ENCODE measurements around the gene NAA80.

NAA80 gene

GRCh38 chr3:50289130-50289529 lies 10.1 kb downstream of the NAA80 start:
- no peak overlapping the region for H2BK12ac ChIP-seq (ENCODE audit: low read length)
- H4K91ac ChIP-seq (ENCODE audit: low read depth, low read length, poor library complexity), result no peak overlapping the region
- no peak overlapping the region for H2AK5ac ChIP-seq (ENCODE audit: low read depth, low read length)
- no peak overlapping the region for H2AFZ ChIP-seq (ENCODE audit: low read length)
- H2BK120ac ChIP-seq (ENCODE audit: low read depth, low read length), result no peak overlapping the region
- peaks cover 11 to 12% of the 10 kb centered on the region in 2 donors for H3K4me1 ChIP-seq (ENCODE audit: control insufficient read depth in 2 of 2, insufficient read depth in 1 of 2, low read depth in 1 of 2, low read length in 2 of 2)
- no peak overlapping the region for H3K4me3 ChIP-seq (ENCODE audit: low read length in 2 of 2)
- no peak overlapping the region for H3K18ac ChIP-seq (ENCODE audit: low read length)
- H3K9ac ChIP-seq (ENCODE audit: low read depth, low read length, poor library complexity), result no peak overlapping the region
- H3K4me2 ChIP-seq (ENCODE audit: insufficient read depth, low read length, poor library complexity, severe bottlenecking), result no peak overlapping the region
- no peaks in the 10 kb centered on the region for H3K27me3 ChIP-seq (ENCODE audit: control insufficient read depth in 3 of 3, insufficient read depth in 3 of 3, low read depth in 1 of 3, low read length in 3 of 3)
- H2BK15ac ChIP-seq (ENCODE audit: low read length), result no peak overlapping the region
- WGBS, 2 donors (ENCODE audit: extremely low coverage in 2 of 2, insufficient read length in 2 of 2, insufficient replicate concordance in 1 of 2), result no CpG with 5 or more reads among the region's 6 CpGs
- H3K9me3 ChIP-seq (replicated peaks in 1 of 2; ENCODE audit: control insufficient read depth in 2 of 2, insufficient read depth in 1 of 2, low read depth in 1 of 2, low read length in 2 of 2), result no peaks in the 10 kb centered on the region
- peaks cover 36 to 50% of the 10 kb centered on the region in 2 donors for H3K36me3 ChIP-seq (replicated peaks in 1 of 2; ENCODE audit: control insufficient read depth in 2 of 2, insufficient read depth in 2 of 2, low read length in 2 of 2)
- no peak overlapping the region for H3K27ac ChIP-seq (replicated peaks; ENCODE audit: low read length)
- H4K8ac ChIP-seq (ENCODE audit: low read depth, low read length), result no peak overlapping the region
- no peak overlapping the region for H2BK5ac ChIP-seq (ENCODE audit: low read length)
- H3K4ac ChIP-seq (ENCODE audit: low read length), result no peak overlapping the region
- H3K14ac ChIP-seq (ENCODE audit: low read length), result no peak overlapping the region
- no peak overlapping the region for H3K23ac ChIP-seq (ENCODE audit: low read depth, low read length, poor library complexity)
- DNase-seq (ENCODE audit: low spot score), result no peak
- H3K79me1 ChIP-seq (ENCODE audit: low read depth, low read length), result peaks cover 17% of the 10 kb centered on the region

- Histone ChIP-seq H2BK120ac (ENCODE audit: low read depth, low read length) (no peak overlapping the region), H2AK5ac (ENCODE audit: low read depth, low read length) (no peak overlapping the region), H3K4me2 (ENCODE audit: insufficient read depth, low read length, poor library complexity, severe bottlenecking) (no peak overlapping the region), H2BK5ac (ENCODE audit: low read length) (peak overlapping the region; percentile 53), H3K23ac (ENCODE audit: low read depth, low read length, poor library complexity) (peak overlapping the region; percentile 17), H4K91ac (ENCODE audit: low read depth, low read length, poor library complexity) (no peak overlapping the region), H3K79me1 (ENCODE audit: low read depth, low read length) (peaks cover 17% of the 10 kb centered on the region), H2BK12ac (ENCODE audit: low read length) (no peak overlapping the region), H2BK15ac (ENCODE audit: low read length) (no peak overlapping the region), H3K14ac (ENCODE audit: low read length) (no peak overlapping the region), H3K4me3 (ENCODE audit: low read length in 2 of 2) (no peak overlapping the region), H3K27ac (replicated peaks; ENCODE audit: low read length) (no peak overlapping the region), H2AFZ (ENCODE audit: low read length) (no peak overlapping the region), H3K4ac (ENCODE audit: low read length) (no peak overlapping the region), H3K4me1 (ENCODE audit: control insufficient read depth in 2 of 2, insufficient read depth in 1 of 2, low read depth in 1 of 2, low read length in 2 of 2) (peaks cover 11 to 12% of the 10 kb centered on the region in 2 donors), H4K8ac (ENCODE audit: low read depth, low read length) (no peak overlapping the region), H3K27me3 (ENCODE audit: control insufficient read depth in 3 of 3, insufficient read depth in 3 of 3, low read depth in 1 of 3, low read length in 3 of 3) (no peaks in the 10 kb centered on the region), H3K18ac (ENCODE audit: low read length) (no peak overlapping the region), H3K9me3 (replicated peaks in 1 of 2; ENCODE audit: control insufficient read depth in 2 of 2, insufficient read depth in 1 of 2, low read depth in 1 of 2, low read length in 2 of 2) (no peaks in the 10 kb centered on the region), H3K9ac (ENCODE audit: low read depth, low read length, poor library complexity) (no peak overlapping the region), H3K36me3 (replicated peaks in 1 of 2; ENCODE audit: control insufficient read depth in 2 of 2, insufficient read depth in 2 of 2, low read length in 2 of 2) (peaks cover 36 to 50% of the 10 kb centered on the region in 2 donors)
- no CpG with 5 or more reads among the region's 23 CpGs for WGBS, 2 donors (ENCODE audit: extremely low coverage in 2 of 2, insufficient read length in 2 of 2, insufficient replicate concordance in 1 of 2)
- no peak for DNase-seq (ENCODE audit: low spot score)
These were observed 10.7 kb downstream of the NAA80 start for GRCh38 chr3:50288387-50289007.

- DNase-seq (ENCODE audit: low spot score), result no peak
- H3K27ac ChIP-seq (replicated peaks; ENCODE audit: low read length), result no peak overlapping the region
- H3K4me3 ChIP-seq (ENCODE audit: low read length in 2 of 2), result no peak overlapping the region
- WGBS, 2 donors (ENCODE audit: extremely low coverage in 2 of 2, insufficient read length in 2 of 2, insufficient replicate concordance in 1 of 2), result no CpG with 5 or more reads among the region's 1 CpG
- H3K14ac ChIP-seq (ENCODE audit: low read length), result no peak overlapping the region
- H2AK5ac ChIP-seq (ENCODE audit: low read depth, low read length), result no peak overlapping the region
- H3K4me1 ChIP-seq (ENCODE audit: control insufficient read depth in 2 of 2, insufficient read depth in 1 of 2, low read depth in 1 of 2, low read length in 2 of 2), result peaks cover 7% of the 10 kb centered on the region in 2 donors
- H2BK5ac ChIP-seq (ENCODE audit: low read length), result no peak overlapping the region
- no peak overlapping the region for H2AFZ ChIP-seq (ENCODE audit: low read length)
- H4K8ac ChIP-seq (ENCODE audit: low read depth, low read length), result no peak overlapping the region
- H2BK12ac ChIP-seq (ENCODE audit: low read length), result no peak overlapping the region
- H2BK15ac ChIP-seq (ENCODE audit: low read length), result no peak overlapping the region
- H4K91ac ChIP-seq (ENCODE audit: low read depth, low read length, poor library complexity), result no peak overlapping the region
- no peaks in the 10 kb centered on the region for H3K27me3 ChIP-seq (ENCODE audit: control insufficient read depth in 3 of 3, insufficient read depth in 3 of 3, low read depth in 1 of 3, low read length in 3 of 3)
- H3K4ac ChIP-seq (ENCODE audit: low read length), result no peak overlapping the region
- H3K23ac ChIP-seq (ENCODE audit: low read depth, low read length, poor library complexity), result no peak overlapping the region
- no peak overlapping the region for H3K4me2 ChIP-seq (ENCODE audit: insufficient read depth, low read length, poor library complexity, severe bottlenecking)
- peaks cover 36 to 50% of the 10 kb centered on the region in 2 donors for H3K36me3 ChIP-seq (replicated peaks in 1 of 2; ENCODE audit: control insufficient read depth in 2 of 2, insufficient read depth in 2 of 2, low read length in 2 of 2)
- H2BK120ac ChIP-seq (ENCODE audit: low read depth, low read length), result no peak overlapping the region
- H3K18ac ChIP-seq (ENCODE audit: low read length), result no peak overlapping the region
- H3K79me1 ChIP-seq (ENCODE audit: low read depth, low read length), result peaks cover 17% of the 10 kb centered on the region
- H3K9ac ChIP-seq (ENCODE audit: low read depth, low read length, poor library complexity), result no peak overlapping the region
- H3K9me3 ChIP-seq (replicated peaks in 1 of 2; ENCODE audit: control insufficient read depth in 2 of 2, insufficient read depth in 1 of 2, low read depth in 1 of 2, low read length in 2 of 2), result no peaks in the 10 kb centered on the region
These were observed 11.9 kb downstream of the NAA80 start for GRCh38 chr3:50287262-50287661.

GRCh38 chr3:50286322-50287227 lies 12.6 kb downstream of the NAA80 start:
- Histone ChIP-seq H3K4ac (ENCODE audit: low read length) (no peak overlapping the region), H3K9me3 (replicated peaks in 1 of 2; ENCODE audit: control insufficient read depth in 2 of 2, insufficient read depth in 1 of 2, low read depth in 1 of 2, low read length in 2 of 2) (no peaks in the 10 kb centered on the region), H3K18ac (ENCODE audit: low read length) (no peak overlapping the region), H3K23ac (ENCODE audit: low read depth, low read length, poor library complexity) (peak overlapping the region; percentile 49), H2AFZ (ENCODE audit: low read length) (no peak overlapping the region), H3K27me3 (ENCODE audit: control insufficient read depth in 3 of 3, insufficient read depth in 3 of 3, low read depth in 1 of 3, low read length in 3 of 3) (no peaks in the 10 kb centered on the region), H4K8ac (ENCODE audit: low read depth, low read length) (no peak overlapping the region), H4K91ac (ENCODE audit: low read depth, low read length, poor library complexity) (no peak overlapping the region), H3K36me3 (replicated peaks in 1 of 2; ENCODE audit: control insufficient read depth in 2 of 2, insufficient read depth in 2 of 2, low read length in 2 of 2) (peaks cover 36 to 50% of the 10 kb centered on the region in 2 donors), H3K9ac (ENCODE audit: low read depth, low read length, poor library complexity) (peak overlapping the region; percentile 25), H2BK5ac (ENCODE audit: low read length) (no peak overlapping the region), H3K79me1 (ENCODE audit: low read depth, low read length) (peaks cover 14% of the 10 kb centered on the region), H3K4me3 (ENCODE audit: low read length in 2 of 2) (peak overlapping the region in 1 of 2 donors; percentile 32), H3K4me1 (ENCODE audit: control insufficient read depth in 2 of 2, insufficient read depth in 1 of 2, low read depth in 1 of 2, low read length in 2 of 2) (peaks cover 4 to 6% of the 10 kb centered on the region in 2 donors), H2BK15ac (ENCODE audit: low read length) (no peak overlapping the region), H2BK12ac (ENCODE audit: low read length) (peak overlapping the region; percentile 4), H3K14ac (ENCODE audit: low read length) (no peak overlapping the region), H3K4me2 (ENCODE audit: insufficient read depth, low read length, poor library complexity, severe bottlenecking) (no peak overlapping the region), H2BK120ac (ENCODE audit: low read depth, low read length) (no peak overlapping the region), H3K27ac (replicated peaks; ENCODE audit: low read length) (no peak overlapping the region), H2AK5ac (ENCODE audit: low read depth, low read length) (peak overlapping the region; percentile 49)
- WGBS, 2 donors (ENCODE audit: extremely low coverage in 2 of 2, insufficient read length in 2 of 2, insufficient replicate concordance in 1 of 2), result no CpG with 5 or more reads among the region's 28 CpGs
- no peak for DNase-seq (ENCODE audit: low spot score)
